NT2/D1 (cell line): ENCODE data around the gene CHCHD6.

Source experiments
- SUZ12 ChIP-seq: IDR thresholded peaks from 2 replicates; pipeline ENCODE4 v1.6.1; 2011; ENCODE audit not compliant: insufficient read length, insufficient read depth; ENCODE audit errors: extremely low read depth
- ZNF274 ChIP-seq: IDR thresholded peaks from 2 replicates; pipeline ENCODE4 v1.6.1; 2011; ENCODE audit warnings: mild to moderate bottlenecking, low read depth, low read length

DNA sequence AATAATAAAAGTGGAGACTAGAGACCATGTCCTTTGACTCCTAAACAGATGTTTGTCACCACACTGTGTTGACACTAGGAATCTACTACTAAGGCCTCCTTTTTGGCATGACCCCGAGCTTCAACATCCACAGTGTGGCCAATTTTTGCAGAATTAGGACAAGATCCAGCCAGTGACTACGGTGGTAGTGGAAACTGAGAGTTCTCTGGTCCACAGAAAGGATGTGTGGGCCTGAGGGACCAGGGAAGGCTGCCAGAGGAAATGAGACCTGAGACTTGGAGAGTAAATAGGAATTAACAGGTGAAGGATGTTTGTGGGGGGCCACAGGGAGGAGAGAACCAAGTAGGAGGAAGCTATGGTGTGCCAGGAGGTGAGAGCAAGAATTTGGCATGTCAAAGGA lies 122.7 kb downstream of the CHCHD6 start:
- TF ChIP-seq SUZ12 (no peak), ZNF274 (no peak)
